ENCODE results near the gene DSG4.

DNA sequence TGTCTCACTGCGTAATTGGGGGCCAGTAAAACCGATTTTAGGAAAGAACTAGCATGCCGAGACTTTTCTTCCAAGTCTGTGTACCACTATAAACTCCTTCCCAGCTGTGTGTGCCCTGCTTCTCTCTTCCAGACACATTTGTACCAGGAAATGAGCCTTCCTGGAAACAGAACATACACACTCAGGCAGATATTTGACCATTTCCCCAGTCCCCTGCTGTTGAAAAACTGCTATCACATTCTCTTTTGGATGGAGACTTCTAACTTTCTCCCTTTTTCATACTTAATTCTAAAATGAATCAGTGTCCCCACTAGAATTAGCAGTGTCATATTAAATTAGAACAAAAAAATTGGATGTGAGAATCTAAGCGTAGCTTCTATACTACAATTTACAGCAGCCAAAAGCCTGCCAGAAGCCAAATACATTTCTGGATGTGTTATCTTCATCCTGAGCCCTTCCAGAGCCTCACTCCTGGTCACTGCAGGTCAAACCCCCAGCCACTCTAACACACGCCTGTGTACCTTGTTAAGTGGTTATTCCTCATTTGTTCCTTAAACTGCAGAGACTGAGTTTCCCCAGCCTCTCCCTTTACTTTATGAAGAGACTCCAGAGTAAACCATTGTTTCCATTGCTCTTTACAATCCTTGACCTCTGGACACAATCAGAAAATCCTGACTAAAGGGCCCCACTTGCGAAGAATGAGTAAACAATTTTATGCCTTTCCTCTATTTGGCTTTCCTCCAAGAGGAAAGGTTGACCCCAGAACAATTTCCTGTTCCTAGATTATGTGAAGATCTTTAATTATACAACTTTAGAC, 20.4 kb downstream of the DSG4 start:
- TF ChIP-seq, protein P1, sequence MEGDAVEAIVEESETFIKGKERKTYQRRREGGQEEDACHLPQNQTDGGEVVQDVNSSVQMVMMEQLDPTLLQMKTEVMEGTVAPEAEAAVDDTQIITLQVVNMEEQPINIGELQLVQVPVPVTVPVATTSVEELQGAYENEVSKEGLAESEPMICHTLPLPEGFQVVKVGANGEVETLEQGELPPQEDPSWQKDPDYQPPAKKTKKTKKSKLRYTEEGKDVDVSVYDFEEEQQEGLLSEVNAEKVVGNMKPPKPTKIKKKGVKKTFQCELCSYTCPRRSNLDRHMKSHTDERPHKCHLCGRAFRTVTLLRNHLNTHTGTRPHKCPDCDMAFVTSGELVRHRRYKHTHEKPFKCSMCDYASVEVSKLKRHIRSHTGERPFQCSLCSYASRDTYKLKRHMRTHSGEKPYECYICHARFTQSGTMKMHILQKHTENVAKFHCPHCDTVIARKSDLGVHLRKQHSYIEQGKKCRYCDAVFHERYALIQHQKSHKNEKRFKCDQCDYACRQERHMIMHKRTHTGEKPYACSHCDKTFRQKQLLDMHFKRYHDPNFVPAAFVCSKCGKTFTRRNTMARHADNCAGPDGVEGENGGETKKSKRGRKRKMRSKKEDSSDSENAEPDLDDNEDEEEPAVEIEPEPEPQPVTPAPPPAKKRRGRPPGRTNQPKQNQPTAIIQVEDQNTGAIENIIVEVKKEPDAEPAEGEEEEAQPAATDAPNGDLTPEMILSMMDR (IDR thresholded peaks at IDR 0.05; ENCODE audit: insufficient read depth, low read depth, low read length): no peak
- TF ChIP-seq EZH2 (IDR thresholded peaks at IDR 0.05; ENCODE audit: insufficient read depth, low read length): no peak

All from astrocyte (in vitro differentiated cells and primary cell).